DMS153 treated with DMSO at 0.1 percent for 48 hours (cell line): ENCODE results near the gene FRMD4A.
"Not testable (repeated sequence)": the region's sequence is repeated elsewhere in the genome, so short reads cannot be mapped to it uniquely, and the experiment has no call there.

Experiments
- DNase-seq: peaks from one replicate; lab custom pipeline; 2025; ENCODE audit not compliant: unreplicated experiment; lab: John Stamatoyannopoulos, UW

FRMD4A gene

GRCh38 chr10:13734151-13734550 lies 596.6 kb downstream of the FRMD4A start:
- no peak for DNase-seq

- DNase-seq = no peak
Measured at GRCh38 chr10:13733071-13733470, 597.7 kb downstream of the FRMD4A start.

- no peak for DNase-seq
Measured at GRCh38 chr10:13732465-13732881, 598.3 kb downstream of the FRMD4A start.

GRCh38 chr10:13731799-13732198 lies 598.9 kb downstream of the FRMD4A start:
- no peak for DNase-seq

- DNase-seq = no peak
Measured at GRCh38 chr10:13730956-13731355, 599.8 kb downstream of the FRMD4A start.

GRCh38 chr10:13730306-13730652 lies 600.4 kb downstream of the FRMD4A start:
- DNase-seq = no peak

- no peak for DNase-seq
Measured at GRCh38 chr10:13729586-13730305, 601.0 kb downstream of the FRMD4A start.

GRCh38 chr10:13728898-13729535 lies 601.7 kb downstream of the FRMD4A start:
- DNase-seq = no peak

GRCh38 chr10:13725594-13725993 lies 605.1 kb downstream of the FRMD4A start:
- no peak for DNase-seq

- no peak for DNase-seq
Measured at GRCh38 chr10:13724484-13724883, 606.2 kb downstream of the FRMD4A start.

GRCh38 chr10:13722747-13723653 lies 607.7 kb downstream of the FRMD4A start:
- no peak for DNase-seq

GRCh38 chr10:13721486-13721885 lies 609.2 kb downstream of the FRMD4A start:
- no peak for DNase-seq

- DNase-seq = no peak
Measured at GRCh38 chr10:13720699-13721098, 610.0 kb downstream of the FRMD4A start.

GRCh38 chr10:13719425-13719824 lies 611.3 kb downstream of the FRMD4A start:
- DNase-seq = no peak

GRCh38 chr10:13718820-13719219 lies 611.9 kb downstream of the FRMD4A start:
- DNase-seq = no peak

GRCh38 chr10:13717936-13718772 lies 612.6 kb downstream of the FRMD4A start:
- DNase-seq = peak; percentile 2

GRCh38 chr10:13717571-13717935 lies 613.2 kb downstream of the FRMD4A start:
- DNase-seq = no peak

- DNase-seq = no peak
Measured at GRCh38 chr10:13716081-13717071, 614.3 kb downstream of the FRMD4A start.

GRCh38 chr10:13715596-13715995 lies 615.1 kb downstream of the FRMD4A start:
- not testable (repeated sequence) for DNase-seq

GRCh38 chr10:13715100-13715499 lies 615.6 kb downstream of the FRMD4A start:
- no peak for DNase-seq
